ENCODE data around the gene MICAL3.

MICAL3 gene

DNA sequence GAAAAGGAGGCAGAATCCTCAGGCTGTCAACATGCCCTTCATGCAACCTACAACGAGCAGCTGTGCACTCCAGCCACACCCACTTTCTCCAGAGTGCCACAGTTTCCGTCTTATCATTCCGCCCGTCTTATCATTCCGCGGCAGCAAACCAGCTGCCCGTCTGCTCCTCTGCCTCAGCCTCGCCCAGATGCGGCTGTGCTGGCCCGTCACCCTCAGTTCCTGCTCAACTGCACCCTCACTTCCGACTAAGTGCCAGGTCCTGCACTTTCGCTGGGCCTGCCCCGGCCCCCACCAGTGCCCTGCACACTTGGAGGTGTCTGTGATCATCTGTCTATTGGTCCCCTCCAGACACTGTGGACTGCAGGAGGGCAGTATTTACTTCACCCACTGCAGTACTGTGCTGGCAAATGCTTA is 43.7 kb downstream of the MICAL3 start:
- H3K4me3 ChIP-seq (ENCODE audit: low read length in 2 of 2), result peak overlapping the region; percentile 32 to 64
- no peak overlapping the region for H3K27ac ChIP-seq (ENCODE audit: low read length)
- no peaks in the 10 kb centered on the region for H3K9me3 ChIP-seq (ENCODE audit: control insufficient read depth in 2 of 2, low read length in 2 of 2)
- H3K4me1 ChIP-seq (ENCODE audit: control insufficient read depth, insufficient read depth, low read length), result peaks cover 16% of the 10 kb centered on the region
- H3K9ac ChIP-seq (ENCODE audit: low read length in 2 of 2), result no peak overlapping the region
- no peaks in the 10 kb centered on the region for H3K36me3 ChIP-seq (ENCODE audit: control insufficient read depth in 2 of 2, insufficient read depth in 2 of 2, low read length in 2 of 2)
- H3K27me3 ChIP-seq (ENCODE audit: control insufficient read depth in 1 of 2, insufficient read depth in 2 of 2, low read length in 2 of 2), result no peaks in the 10 kb centered on the region

DNA sequence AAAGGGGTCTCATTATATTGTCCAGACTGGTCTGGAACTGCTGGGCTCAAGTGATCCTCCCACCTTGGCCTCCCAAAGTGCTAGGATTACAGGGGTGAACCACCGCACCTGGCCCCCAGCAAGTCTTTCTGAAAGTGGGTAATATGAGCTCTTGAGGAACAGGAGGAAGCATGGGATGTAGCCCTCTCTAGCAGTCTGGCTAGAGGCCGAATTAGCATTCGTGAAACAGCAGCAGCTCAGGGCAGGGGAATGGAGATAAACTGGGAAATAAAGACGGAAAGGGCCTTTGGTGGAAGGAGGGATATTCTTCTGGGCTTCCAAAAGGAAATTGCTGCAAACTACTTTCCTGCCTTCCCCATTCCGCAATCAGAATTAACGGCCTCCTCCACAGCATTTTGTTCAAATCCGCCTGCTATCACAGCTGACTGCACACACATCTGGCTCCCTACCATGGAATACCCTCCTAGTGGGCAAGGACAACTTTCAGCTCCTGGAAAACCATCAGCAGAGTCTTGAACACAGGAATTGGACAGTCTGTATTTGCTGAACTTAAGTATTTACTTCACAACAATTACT is 44.3 kb downstream of the MICAL3 start:
- no peak overlapping the region for H3K27ac ChIP-seq (ENCODE audit: low read length)
- H3K27me3 ChIP-seq (ENCODE audit: control insufficient read depth in 1 of 2, insufficient read depth in 2 of 2, low read length in 2 of 2), result no peaks in the 10 kb centered on the region
- H3K9me3 ChIP-seq (ENCODE audit: control insufficient read depth in 2 of 2, low read length in 2 of 2), result no peaks in the 10 kb centered on the region
- peak overlapping the region in 1 of 2 donors; percentile 32 for H3K4me3 ChIP-seq (ENCODE audit: low read length in 2 of 2)
- H3K9ac ChIP-seq (ENCODE audit: low read length in 2 of 2), result no peak overlapping the region
- H3K36me3 ChIP-seq (ENCODE audit: control insufficient read depth in 2 of 2, insufficient read depth in 2 of 2, low read length in 2 of 2), result no peaks in the 10 kb centered on the region
- peaks cover 17% of the 10 kb centered on the region for H3K4me1 ChIP-seq (ENCODE audit: control insufficient read depth, insufficient read depth, low read length)

DNA sequence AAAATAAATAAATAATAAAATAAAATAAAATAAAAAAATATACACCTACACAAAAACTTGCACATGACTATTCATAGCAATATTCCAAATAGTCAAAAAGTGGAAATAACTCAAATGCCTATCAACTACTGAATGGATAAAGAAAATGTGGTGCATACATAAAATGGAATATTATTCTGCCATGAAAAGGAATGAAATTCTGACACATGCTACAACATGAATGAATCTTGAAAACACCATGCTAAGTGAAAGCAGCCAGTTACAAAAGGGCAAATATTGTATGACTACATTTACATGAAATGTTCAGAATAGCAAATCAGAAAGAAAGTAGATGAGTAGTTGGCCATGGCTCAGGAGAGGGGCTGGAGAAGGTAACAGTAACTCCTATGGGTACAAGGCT is 46.3 kb downstream of the MICAL3 start:
- H3K4me1 ChIP-seq (ENCODE audit: control insufficient read depth, insufficient read depth, low read length), result peaks cover 23% of the 10 kb centered on the region
- H3K9ac ChIP-seq (ENCODE audit: low read length in 2 of 2), result no peak overlapping the region
- H3K4me3 ChIP-seq (ENCODE audit: low read length in 2 of 2), result no peak overlapping the region
- peaks cover 5% of the 10 kb centered on the region in 2 donors for H3K36me3 ChIP-seq (ENCODE audit: control insufficient read depth in 2 of 2, insufficient read depth in 2 of 2, low read length in 2 of 2)
- no peaks in the 10 kb centered on the region for H3K27me3 ChIP-seq (ENCODE audit: control insufficient read depth in 1 of 2, insufficient read depth in 2 of 2, low read length in 2 of 2)
- no peaks in the 10 kb centered on the region for H3K9me3 ChIP-seq (ENCODE audit: control insufficient read depth in 2 of 2, low read length in 2 of 2)
- no peak overlapping the region for H3K27ac ChIP-seq (ENCODE audit: low read length)

GRCh38 chr22:17977371-17977770 is 47.0 kb downstream of the MICAL3 start:
- peaks cover 29% of the 10 kb centered on the region for H3K4me1 ChIP-seq (ENCODE audit: control insufficient read depth, insufficient read depth, low read length)
- no peak overlapping the region for H3K9ac ChIP-seq (ENCODE audit: low read length in 2 of 2)

GRCh38 chr22:17976121-17976520 is 48.2 kb downstream of the MICAL3 start:
- Histone ChIP-seq H3K9me3 (ENCODE audit: control insufficient read depth in 2 of 2, low read length in 2 of 2) (no peaks in the 10 kb centered on the region), H3K27ac (ENCODE audit: low read length) (no peak overlapping the region), H3K9ac (ENCODE audit: low read length in 2 of 2) (no peak overlapping the region), H3K27me3 (ENCODE audit: control insufficient read depth in 1 of 2, insufficient read depth in 2 of 2, low read length in 2 of 2) (no peaks in the 10 kb centered on the region), H3K4me3 (ENCODE audit: low read length in 2 of 2) (no peak overlapping the region), H3K4me1 (ENCODE audit: control insufficient read depth, insufficient read depth, low read length) (peaks cover 38% of the 10 kb centered on the region), H3K36me3 (ENCODE audit: control insufficient read depth in 2 of 2, insufficient read depth in 2 of 2, low read length in 2 of 2) (peaks cover 5% of the 10 kb centered on the region in 2 donors)

More at GRCh38 chr22:17977371-17977770, 47.0 kb downstream of the MICAL3 start:
- Histone ChIP-seq H3K36me3 (ENCODE audit: control insufficient read depth in 2 of 2, insufficient read depth in 2 of 2, low read length in 2 of 2) (peaks cover 5% of the 10 kb centered on the region in 2 donors), H3K4me3 (ENCODE audit: low read length in 2 of 2) (no peak overlapping the region), H3K9me3 (ENCODE audit: control insufficient read depth in 2 of 2, low read length in 2 of 2) (no peaks in the 10 kb centered on the region), H3K27me3 (ENCODE audit: control insufficient read depth in 1 of 2, insufficient read depth in 2 of 2, low read length in 2 of 2) (no peaks in the 10 kb centered on the region), H3K27ac (ENCODE audit: low read length) (no peak overlapping the region)

- Histone ChIP-seq H3K9me3 (ENCODE audit: control insufficient read depth in 2 of 2, low read length in 2 of 2) (no peaks in the 10 kb centered on the region), H3K9ac (ENCODE audit: low read length in 2 of 2) (no peak overlapping the region), H3K4me1 (ENCODE audit: control insufficient read depth, insufficient read depth, low read length) (peaks cover 36% of the 10 kb centered on the region), H3K4me3 (ENCODE audit: low read length in 2 of 2) (no peak overlapping the region), H3K27me3 (ENCODE audit: control insufficient read depth in 1 of 2, insufficient read depth in 2 of 2, low read length in 2 of 2) (no peaks in the 10 kb centered on the region), H3K36me3 (ENCODE audit: control insufficient read depth in 2 of 2, insufficient read depth in 2 of 2, low read length in 2 of 2) (peaks cover 5% of the 10 kb centered on the region in 2 donors), H3K27ac (ENCODE audit: low read length) (no peak overlapping the region)
These were observed 49.5 kb downstream of the MICAL3 start for GRCh38 chr22:17974703-17975372.

DNA sequence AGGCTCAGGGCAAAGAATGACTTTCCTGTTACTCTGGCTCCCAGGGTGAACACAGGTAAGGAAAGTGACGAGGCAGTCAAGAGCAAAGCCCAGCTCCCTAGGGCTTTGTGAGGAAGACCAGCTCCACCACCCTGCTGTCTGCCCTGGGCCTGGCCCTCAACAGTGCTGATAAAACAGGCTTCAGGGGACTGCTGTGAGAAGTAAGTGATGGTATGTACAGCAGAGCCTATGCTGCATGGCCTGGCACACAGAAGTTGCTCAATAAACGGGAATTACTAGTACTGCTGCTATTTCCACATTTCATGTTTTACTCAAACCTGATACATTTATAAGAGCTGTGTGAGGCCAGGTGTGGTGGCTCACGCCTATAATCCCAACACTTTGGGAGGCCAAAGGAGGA is 50.3 kb downstream of the MICAL3 start:
- Histone ChIP-seq H3K9ac (ENCODE audit: low read length in 2 of 2) (no peak overlapping the region), H3K27me3 (ENCODE audit: control insufficient read depth in 1 of 2, insufficient read depth in 2 of 2, low read length in 2 of 2) (no peaks in the 10 kb centered on the region), H3K4me3 (ENCODE audit: low read length in 2 of 2) (no peak overlapping the region), H3K4me1 (ENCODE audit: control insufficient read depth, insufficient read depth, low read length) (peaks cover 40% of the 10 kb centered on the region), H3K9me3 (ENCODE audit: control insufficient read depth in 2 of 2, low read length in 2 of 2) (no peaks in the 10 kb centered on the region), H3K36me3 (ENCODE audit: control insufficient read depth in 2 of 2, insufficient read depth in 2 of 2, low read length in 2 of 2) (peaks cover 5% of the 10 kb centered on the region in 2 donors), H3K27ac (ENCODE audit: low read length) (no peak overlapping the region)

- Histone ChIP-seq H3K9ac (ENCODE audit: low read length in 2 of 2) (no peak overlapping the region), H3K4me1 (ENCODE audit: control insufficient read depth, insufficient read depth, low read length) (peaks cover 40% of the 10 kb centered on the region), H3K36me3 (ENCODE audit: control insufficient read depth in 2 of 2, insufficient read depth in 2 of 2, low read length in 2 of 2) (peaks cover 5% of the 10 kb centered on the region in 2 donors), H3K4me3 (ENCODE audit: low read length in 2 of 2) (no peak overlapping the region), H3K9me3 (ENCODE audit: control insufficient read depth in 2 of 2, low read length in 2 of 2) (no peaks in the 10 kb centered on the region), H3K27me3 (ENCODE audit: control insufficient read depth in 1 of 2, insufficient read depth in 2 of 2, low read length in 2 of 2) (no peaks in the 10 kb centered on the region), H3K27ac (ENCODE audit: low read length) (no peak overlapping the region)
These were observed 51.1 kb downstream of the MICAL3 start for GRCh38 chr22:17973217-17973616.

- Histone ChIP-seq H3K9ac (ENCODE audit: low read length in 2 of 2) (no peak overlapping the region), H3K27ac (ENCODE audit: low read length) (no peak overlapping the region), H3K36me3 (ENCODE audit: control insufficient read depth in 2 of 2, insufficient read depth in 2 of 2, low read length in 2 of 2) (peaks cover 5% of the 10 kb centered on the region in 2 donors), H3K4me3 (ENCODE audit: low read length in 2 of 2) (no peak overlapping the region), H3K4me1 (ENCODE audit: control insufficient read depth, insufficient read depth, low read length) (peaks cover 40% of the 10 kb centered on the region), H3K27me3 (ENCODE audit: control insufficient read depth in 1 of 2, insufficient read depth in 2 of 2, low read length in 2 of 2) (no peaks in the 10 kb centered on the region), H3K9me3 (ENCODE audit: control insufficient read depth in 2 of 2, low read length in 2 of 2) (no peaks in the 10 kb centered on the region)
These were observed 51.8 kb downstream of the MICAL3 start for GRCh38 chr22:17972385-17973191.

- Histone ChIP-seq H3K27me3 (ENCODE audit: control insufficient read depth in 1 of 2, insufficient read depth in 2 of 2, low read length in 2 of 2) (no peaks in the 10 kb centered on the region), H3K4me1 (ENCODE audit: control insufficient read depth, insufficient read depth, low read length) (peaks cover 40% of the 10 kb centered on the region), H3K9me3 (ENCODE audit: control insufficient read depth in 2 of 2, low read length in 2 of 2) (no peaks in the 10 kb centered on the region), H3K9ac (ENCODE audit: low read length in 2 of 2) (no peak overlapping the region), H3K4me3 (ENCODE audit: low read length in 2 of 2) (no peak overlapping the region), H3K36me3 (ENCODE audit: control insufficient read depth in 2 of 2, insufficient read depth in 2 of 2, low read length in 2 of 2) (peaks cover 5% of the 10 kb centered on the region in 2 donors), H3K27ac (ENCODE audit: low read length) (no peak overlapping the region)
These were observed 52.6 kb downstream of the MICAL3 start for GRCh38 chr22:17971711-17972110.
